Activated CD4-positive, alpha-beta T cell treated with anti-CD3 and anti-CD28 coated beads for 4 hours (primary cell): ENCODE results near the gene MXRA8.

Experiments
- DNase-seq, 2 donors: peaks; one replicate each; pipeline ENCODE4 v3.0.0-alpha.2; 2020

MXRA8 gene

GRCh38 chr1:1348420-1349255 is 9.7 kb downstream of the MXRA8 start:
- no peak for DNase-seq

- no peak for DNase-seq
These were observed 10.5 kb downstream of the MXRA8 start for GRCh38 chr1:1347663-1348419.

- DNase-seq: no peak
These were observed 11.2 kb downstream of the MXRA8 start for GRCh38 chr1:1347026-1347595.

GRCh38 chr1:1346501-1346890 is 11.9 kb downstream of the MXRA8 start:
- no peak for DNase-seq

GRCh38 chr1:1345860-1346500 is 12.4 kb downstream of the MXRA8 start:
- DNase-seq: no peak

GRCh38 chr1:1345384-1345783 is 13.0 kb downstream of the MXRA8 start:
- DNase-seq: no peak

DNA sequence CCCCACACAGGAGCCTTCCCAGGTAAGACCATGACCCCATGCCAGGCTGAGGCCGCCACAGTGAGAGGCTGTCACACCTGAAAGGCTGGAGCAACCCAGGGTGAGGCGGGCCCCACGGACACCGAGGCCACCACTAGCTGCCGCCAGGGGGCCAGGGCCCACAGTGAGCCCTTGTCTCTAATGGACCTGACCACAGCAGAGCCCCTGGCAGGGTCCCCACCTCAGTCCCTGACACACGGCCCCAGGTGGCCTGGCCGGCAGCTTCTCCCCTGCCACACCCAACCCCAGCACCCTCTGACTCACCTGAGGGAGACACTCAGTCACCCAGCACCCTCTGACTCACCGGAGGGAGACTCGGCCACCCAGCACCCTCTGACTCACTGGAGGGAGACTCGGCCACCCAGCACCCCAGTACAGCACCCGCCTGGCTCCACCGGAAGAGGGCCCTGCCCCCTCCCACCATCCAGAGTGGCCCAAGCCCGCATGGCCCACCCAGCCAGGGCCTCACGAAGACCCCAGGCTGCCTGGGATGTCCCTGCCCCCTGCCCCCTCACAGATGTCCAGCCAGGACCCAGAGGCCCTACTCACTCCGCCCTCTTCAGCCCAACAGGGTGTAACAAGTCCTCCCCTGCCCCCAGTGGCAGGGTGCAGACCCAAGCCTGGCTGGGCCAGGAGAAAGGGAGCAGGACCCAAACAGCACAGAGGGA is 13.5 kb downstream of the MXRA8 start:
- peak; percentile 57 to 66 for DNase-seq

DNA sequence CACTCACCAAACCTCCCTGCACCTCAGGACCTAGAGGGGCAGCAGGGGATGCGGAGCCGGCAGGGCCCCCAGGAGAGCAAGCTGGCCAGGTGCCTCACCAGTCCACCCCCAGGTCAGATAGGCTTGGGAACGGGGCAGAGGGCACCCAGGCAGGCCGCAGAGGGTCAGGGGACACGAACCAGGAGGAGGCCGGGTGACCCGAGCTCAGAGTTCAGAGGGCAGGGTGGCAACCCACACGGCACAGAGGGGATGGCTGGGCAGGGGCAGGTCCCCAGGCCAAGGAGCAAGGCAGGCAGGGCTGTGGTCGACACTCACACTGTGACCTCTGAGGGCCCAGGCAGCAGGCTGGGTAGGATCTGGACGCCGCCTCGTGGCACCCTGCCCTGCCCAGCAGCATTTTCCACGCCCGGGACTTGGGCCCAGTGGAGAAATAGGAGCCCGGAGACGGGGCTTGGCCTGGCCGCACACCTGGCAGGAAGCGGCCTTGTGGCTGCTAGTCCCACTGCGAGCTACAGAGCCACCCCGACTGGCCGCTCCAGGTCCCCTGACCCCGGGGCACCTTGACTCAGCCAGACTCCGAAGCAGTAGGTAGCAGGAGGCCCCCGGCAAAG is 14.4 kb downstream of the MXRA8 start:
- DNase-seq: no peak

- no peak for DNase-seq
These were observed 15.7 kb downstream of the MXRA8 start for GRCh38 chr1:1342584-1343115.

- DNase-seq: no peak
These were observed 16.2 kb downstream of the MXRA8 start for GRCh38 chr1:1342061-1342562.

DNA sequence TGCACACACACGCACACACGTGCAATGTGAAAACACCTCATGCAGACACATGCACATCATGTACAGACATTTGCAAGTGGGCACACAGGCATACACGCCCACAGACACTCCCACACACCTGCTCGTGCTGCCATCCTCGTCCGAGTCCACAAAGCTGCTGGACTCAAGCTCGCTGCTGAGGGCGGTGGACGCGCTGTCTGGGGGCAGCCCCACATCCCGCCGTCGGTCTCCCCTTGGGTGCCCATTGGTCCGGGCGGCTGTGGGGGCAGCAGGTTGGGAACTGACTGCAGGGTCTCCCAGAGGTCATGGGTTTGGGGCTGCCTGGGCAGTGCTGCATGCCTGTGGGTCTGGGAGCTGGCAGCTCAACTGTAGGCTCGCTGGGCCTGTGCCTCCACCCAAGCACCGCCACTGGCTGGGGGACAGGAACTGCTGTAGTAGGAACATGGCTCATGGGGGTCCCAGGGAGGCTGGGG is 16.8 kb downstream of the MXRA8 start:
- DNase-seq: no peak

DNA sequence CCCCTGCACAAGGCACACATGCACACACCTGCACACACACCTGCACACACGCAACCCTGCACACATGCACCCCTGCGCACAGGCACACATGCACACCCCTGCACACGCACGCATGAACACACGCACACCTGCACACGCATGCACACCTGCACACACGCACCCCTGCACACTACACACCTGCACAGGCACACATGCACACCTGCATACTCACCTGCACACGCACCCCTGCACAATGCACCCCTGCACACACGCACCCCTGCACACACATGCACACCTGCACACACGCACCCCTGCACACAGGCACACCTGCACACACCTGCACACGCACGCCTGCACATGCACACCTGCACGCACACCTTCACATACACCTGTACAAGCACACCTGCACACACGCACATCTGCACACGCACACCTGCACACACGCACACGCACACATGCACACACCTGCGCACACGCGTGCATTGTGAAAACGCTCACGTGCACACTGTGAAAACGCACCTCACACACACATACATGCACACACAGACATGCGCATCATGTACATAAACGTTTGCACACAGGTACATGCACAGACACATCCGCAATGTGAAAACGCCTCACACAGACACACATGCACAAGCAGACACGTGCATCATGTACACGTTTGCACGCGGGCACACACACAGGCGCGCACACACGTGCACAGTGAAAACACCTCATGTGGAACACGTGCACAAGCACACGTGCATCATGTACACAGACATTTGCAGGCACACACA is 17.4 kb downstream of the MXRA8 start:
- no peak for DNase-seq

- DNase-seq: no peak
These were observed 18.2 kb downstream of the MXRA8 start for GRCh38 chr1:1340185-1340584.

DNA sequence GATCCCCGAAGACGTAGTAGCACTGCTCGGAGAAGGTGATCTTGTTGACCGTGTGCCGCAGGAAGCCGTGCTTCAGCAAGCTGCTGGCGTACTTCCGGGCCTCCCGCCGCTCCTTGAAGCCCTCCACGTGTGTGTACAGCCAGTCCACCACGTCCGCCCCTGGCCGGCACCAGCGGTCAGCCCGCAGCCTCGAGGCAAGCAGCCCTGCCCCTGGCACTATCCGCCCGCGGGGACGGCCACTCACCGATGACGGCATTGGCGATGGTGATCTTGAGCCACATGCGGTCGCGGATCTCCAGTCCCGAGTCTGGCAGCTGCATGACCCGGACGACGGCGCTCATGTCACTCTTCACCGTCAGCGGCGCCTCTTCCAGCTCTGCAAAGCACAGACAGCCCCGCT is 20.1 kb downstream of the MXRA8 start:
- DNase-seq: no peak

DNA sequence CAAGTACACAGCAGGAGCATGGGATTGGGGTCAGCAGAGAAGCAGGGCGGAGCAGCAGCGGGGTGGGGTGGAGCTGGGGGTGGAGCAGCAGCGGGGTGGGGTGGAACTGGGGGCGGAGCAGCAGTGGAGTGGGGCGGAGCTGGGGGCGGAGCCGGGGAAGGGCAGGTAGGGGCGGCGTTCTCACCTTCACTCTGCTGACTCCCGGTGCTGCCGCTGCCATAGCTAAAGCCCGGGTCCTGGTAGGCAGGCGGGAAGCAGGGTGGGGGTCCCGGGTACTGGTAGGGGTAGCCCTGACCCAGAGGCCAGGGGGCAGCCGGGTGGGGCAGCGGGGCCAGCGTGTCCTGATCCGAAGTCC is 20.6 kb downstream of the MXRA8 start:
- DNase-seq: peak in 1 of 2 donors; percentile 38

DNA sequence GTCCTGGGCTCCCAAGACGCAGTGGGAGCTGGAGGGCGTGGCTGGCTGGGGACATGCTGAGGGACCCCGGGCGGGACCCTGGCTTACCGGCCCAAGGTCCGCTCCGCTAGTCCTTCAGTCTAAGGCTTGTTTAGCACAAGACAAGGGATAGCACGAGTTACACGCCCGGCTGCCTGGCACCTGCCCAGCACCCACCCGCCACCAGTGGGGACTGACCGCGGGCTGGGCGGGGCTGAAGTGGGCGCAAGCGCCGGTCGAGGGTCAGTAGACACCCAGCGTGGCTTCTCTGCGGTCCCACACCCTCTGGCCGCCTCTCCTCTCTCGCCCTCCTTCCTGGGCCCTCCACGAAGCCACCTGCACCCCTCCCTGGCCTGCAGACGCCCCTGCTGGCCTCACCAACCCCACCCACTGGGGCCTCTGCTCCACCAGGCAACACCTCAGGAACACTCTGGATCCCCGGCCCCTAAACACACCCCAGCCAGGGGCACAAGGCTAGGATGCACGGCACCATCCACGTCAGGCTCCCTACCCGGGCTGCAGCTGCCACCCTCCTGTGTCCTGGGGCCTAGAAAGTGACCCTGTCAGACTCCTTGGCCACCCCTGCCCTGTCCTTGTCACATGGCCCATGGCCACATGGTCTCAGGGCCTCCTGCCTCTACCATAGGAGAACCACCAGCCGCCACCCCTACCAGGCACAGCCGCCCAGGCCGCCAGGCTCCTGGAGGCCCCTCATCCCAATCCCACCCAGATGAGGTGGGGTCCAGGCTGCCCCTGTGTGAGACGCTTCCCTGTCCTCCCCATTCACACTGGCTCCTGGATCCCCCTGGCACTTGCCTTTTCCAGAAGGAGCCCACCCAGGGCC is 21.2 kb downstream of the MXRA8 start:
- DNase-seq: no peak

GRCh38 chr1:1336446-1336845 is 21.9 kb downstream of the MXRA8 start:
- DNase-seq: no peak

DNA sequence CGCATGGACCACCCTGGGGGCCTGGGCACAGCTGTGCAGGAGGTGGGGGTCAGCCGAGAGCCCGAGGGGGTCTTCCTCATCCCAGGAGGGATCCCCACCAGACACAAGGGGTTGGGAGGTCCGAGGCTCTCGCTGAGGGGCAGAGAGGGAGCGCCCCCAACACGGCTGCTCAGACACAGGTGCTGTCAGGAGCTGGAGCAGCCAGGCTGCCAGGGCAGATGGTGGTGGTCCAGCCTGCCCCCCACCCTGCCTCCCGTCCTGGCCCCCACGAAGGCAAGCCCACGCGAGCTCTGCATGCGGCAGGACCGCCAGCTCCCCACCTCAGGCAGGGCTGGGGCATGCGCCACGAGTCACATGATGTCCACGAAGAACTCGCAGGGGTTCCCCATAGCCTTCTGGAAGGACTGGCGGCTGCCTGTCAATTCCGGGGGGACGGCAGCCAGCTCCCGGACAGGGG is 22.5 kb downstream of the MXRA8 start:
- no peak for DNase-seq

- DNase-seq: no peak
These were observed 23.1 kb downstream of the MXRA8 start for GRCh38 chr1:1335283-1335682.

GRCh38 chr1:1334835-1335234 is 23.5 kb downstream of the MXRA8 start:
- no peak for DNase-seq
